HG02885 (cell line): ENCODE data around the gene TIGIT.

Source experiments
- ATAC-seq: cut with Tn5 transposase; IDR thresholded peaks from one replicate; pipeline ENCODE4 v1.9.1; 2021; ENCODE audit warnings: mild to moderate bottlenecking; ENCODE audit not compliant: unreplicated experiment, poor library complexity

Gene TIGIT

GRCh38 chr3:114350271-114350670 is 56.4 kb downstream of the TIGIT start:
- ATAC-seq = no peak

- no peak for ATAC-seq
Measured at GRCh38 chr3:114350690-114351089, 56.9 kb downstream of the TIGIT start.

GRCh38 chr3:114351123-114351821 is 57.4 kb downstream of the TIGIT start:
- no peak for ATAC-seq

- no peak for ATAC-seq
Measured at GRCh38 chr3:114351822-114352145, 58.0 kb downstream of the TIGIT start.

- no peak for ATAC-seq
Measured at GRCh38 chr3:114355653-114356052, 61.8 kb downstream of the TIGIT start.

GRCh38 chr3:114356066-114356465 is 62.2 kb downstream of the TIGIT start:
- ATAC-seq = no peak

GRCh38 chr3:114356525-114356924 is 62.7 kb downstream of the TIGIT start:
- ATAC-seq = no peak
